Stimulated activated CD4-positive, alpha-beta T cell treated with anti-CD3 and anti-CD28 coated beads, Interleukin-4, amount 100 ng/mL, for 48 hours (primary cell): ENCODE measurements around the gene NXF3.
"Not testable (repeated sequence)": the region's sequence is repeated elsewhere in the genome, so short reads cannot be mapped to it uniquely, and the experiment has no call there.

Experiments used
- DNase-seq, 2 donors: peaks; one replicate each; pipeline ENCODE4 v3.0.0-alpha.2; 2020; ENCODE audit warnings: low read depth in 2 of 2

Gene NXF3

GRCh38 chrX:103092942-103093341 is at the start of gene NXF3:
TSS of gene NXF3 (minus strand) at chrX:103093143. CDS start at chrX:103093023, 120 bp downstream.
- DNase-seq = no peak

- not testable (repeated sequence) for DNase-seq
These were observed 43.6 kb upstream of the NXF3 start for GRCh38 chrX:103136528-103136927.

GRCh38 chrX:103124284-103124683 is 31.3 kb upstream of the NXF3 start:
- no peak for DNase-seq

GRCh38 chrX:103120748-103121147 is 27.8 kb upstream of the NXF3 start:
- DNase-seq = no peak

GRCh38 chrX:103116970-103117369 is 24.0 kb upstream of the NXF3 start:
- DNase-seq = not testable (repeated sequence)

GRCh38 chrX:103109497-103109896 is 16.6 kb upstream of the NXF3 start:
- not testable (repeated sequence) for DNase-seq

- DNase-seq = no peak
These were observed 14.9 kb upstream of the NXF3 start for GRCh38 chrX:103107836-103108235.

GRCh38 chrX:103107227-103107737 is 14.3 kb upstream of the NXF3 start:
- DNase-seq = not testable (repeated sequence)

- DNase-seq = not testable (repeated sequence)
These were observed 11.4 kb upstream of the NXF3 start for GRCh38 chrX:103104370-103104769.

GRCh38 chrX:103103866-103104265 is 10.9 kb upstream of the NXF3 start:
- not testable (repeated sequence) for DNase-seq

GRCh38 chrX:103101299-103102042 is 8.5 kb upstream of the NXF3 start:
- no peak for DNase-seq

GRCh38 chrX:103100484-103100883 is 7.5 kb upstream of the NXF3 start:
- DNase-seq = no peak

GRCh38 chrX:103099691-103100090 is 6.7 kb upstream of the NXF3 start:
- DNase-seq = no peak

- DNase-seq = no peak
These were observed 5.5 kb upstream of the NXF3 start for GRCh38 chrX:103098488-103098887.

GRCh38 chrX:103081051-103081450 is 11.9 kb downstream of the NXF3 start:
- DNase-seq = no peak

GRCh38 chrX:103073467-103073866 is 19.5 kb downstream of the NXF3 start:
- DNase-seq = no peak

GRCh38 chrX:103066606-103067005 is 26.3 kb downstream of the NXF3 start:
- DNase-seq = no peak

GRCh38 chrX:103063918-103064434 is 29.0 kb downstream of the NXF3 start, which contains the start of gene BEX1:
TSS of gene BEX1 (minus strand) at chrX:103064171. CDS start at chrX:103063274, 897 bp downstream.
- no peak for DNase-seq

- DNase-seq = no peak
These were observed 29.6 kb downstream of the NXF3 start for GRCh38 chrX:103063191-103063845.

GRCh38 chrX:103061486-103061885 is 31.5 kb downstream of the NXF3 start:
- no peak for DNase-seq

GRCh38 chrX:103056902-103057301 is 36.0 kb downstream of the NXF3 start:
- DNase-seq = no peak

GRCh38 chrX:103052625-103053024 is 40.3 kb downstream of the NXF3 start:
- DNase-seq = no peak
